Measurements from ENCODE around the gene NHSL2.

The NHSL2 gene

GRCh38 chrX:72021975-72022374, 111.3 kb downstream of the NHSL2 start:
- no peak for DNase-seq

- DNase-seq: no peak
These were observed 112.4 kb downstream of the NHSL2 start for GRCh38 chrX:72023071-72023470.

GRCh38 chrX:72025236-72025770, 114.7 kb downstream of the NHSL2 start:
- DNase-seq: no peak

GRCh38 chrX:72026341-72027023, 115.8 kb downstream of the NHSL2 start:
- no peak for DNase-seq

- no peak for DNase-seq
These were observed 116.6 kb downstream of the NHSL2 start for GRCh38 chrX:72027024-72027913.

DNA sequence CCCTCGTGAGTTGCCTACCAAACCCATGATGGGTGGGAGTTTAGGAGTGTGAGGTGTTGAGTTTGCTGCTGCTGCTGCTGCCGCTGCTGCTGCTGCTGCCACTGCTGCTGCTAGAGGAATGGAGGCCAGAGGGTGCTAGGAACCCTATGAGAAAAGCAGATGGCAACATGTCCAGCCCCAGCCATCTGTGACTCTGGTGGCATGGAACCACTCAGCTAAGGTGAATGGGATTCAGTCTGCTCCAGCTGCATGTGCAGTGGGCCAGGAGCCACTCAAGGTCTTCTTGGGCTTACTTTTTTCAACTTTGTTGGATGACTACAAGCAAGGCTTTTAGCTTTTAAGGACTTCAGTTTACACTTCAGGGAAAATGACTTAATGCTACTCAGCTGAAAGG, 117.3 kb downstream of the NHSL2 start:
- DNase-seq: no peak

DNA sequence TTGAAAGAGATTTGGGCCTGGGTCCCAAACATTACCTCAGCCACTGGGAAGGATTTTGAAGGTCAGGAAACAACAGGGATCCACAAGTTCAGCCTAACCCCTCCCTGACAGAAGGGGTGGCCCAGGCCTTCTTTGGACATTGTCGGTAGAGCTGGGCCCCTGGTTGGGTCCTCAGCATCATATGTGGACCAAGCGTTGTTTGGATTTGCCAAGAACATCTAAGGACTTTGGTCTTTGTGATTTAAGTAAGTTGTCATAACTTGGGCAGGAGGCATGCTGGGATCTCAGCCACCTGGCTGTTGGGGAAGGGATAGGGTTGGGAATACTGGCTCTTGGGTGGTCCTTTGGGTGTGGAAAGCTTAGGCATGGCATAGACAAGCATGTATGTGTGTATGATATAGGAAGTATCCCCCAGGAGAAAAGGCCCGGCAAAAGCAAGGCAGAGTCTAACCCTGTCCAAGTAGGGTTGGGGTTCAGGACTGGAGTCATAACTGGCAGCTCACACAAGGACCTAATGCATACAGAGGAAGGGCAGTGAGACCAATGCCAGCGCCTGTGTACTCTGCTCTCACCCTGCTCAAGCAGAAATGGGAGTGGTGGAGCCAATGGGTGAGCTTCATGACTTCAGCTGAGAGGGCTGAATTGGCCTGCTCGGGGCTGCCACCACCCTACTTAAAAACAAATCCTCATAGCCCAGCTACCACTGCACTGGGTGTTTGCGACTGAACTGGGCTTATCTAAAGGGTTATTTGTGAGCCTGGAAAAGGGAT, 118.2 kb downstream of the NHSL2 start:
- no peak for DNase-seq

DNA sequence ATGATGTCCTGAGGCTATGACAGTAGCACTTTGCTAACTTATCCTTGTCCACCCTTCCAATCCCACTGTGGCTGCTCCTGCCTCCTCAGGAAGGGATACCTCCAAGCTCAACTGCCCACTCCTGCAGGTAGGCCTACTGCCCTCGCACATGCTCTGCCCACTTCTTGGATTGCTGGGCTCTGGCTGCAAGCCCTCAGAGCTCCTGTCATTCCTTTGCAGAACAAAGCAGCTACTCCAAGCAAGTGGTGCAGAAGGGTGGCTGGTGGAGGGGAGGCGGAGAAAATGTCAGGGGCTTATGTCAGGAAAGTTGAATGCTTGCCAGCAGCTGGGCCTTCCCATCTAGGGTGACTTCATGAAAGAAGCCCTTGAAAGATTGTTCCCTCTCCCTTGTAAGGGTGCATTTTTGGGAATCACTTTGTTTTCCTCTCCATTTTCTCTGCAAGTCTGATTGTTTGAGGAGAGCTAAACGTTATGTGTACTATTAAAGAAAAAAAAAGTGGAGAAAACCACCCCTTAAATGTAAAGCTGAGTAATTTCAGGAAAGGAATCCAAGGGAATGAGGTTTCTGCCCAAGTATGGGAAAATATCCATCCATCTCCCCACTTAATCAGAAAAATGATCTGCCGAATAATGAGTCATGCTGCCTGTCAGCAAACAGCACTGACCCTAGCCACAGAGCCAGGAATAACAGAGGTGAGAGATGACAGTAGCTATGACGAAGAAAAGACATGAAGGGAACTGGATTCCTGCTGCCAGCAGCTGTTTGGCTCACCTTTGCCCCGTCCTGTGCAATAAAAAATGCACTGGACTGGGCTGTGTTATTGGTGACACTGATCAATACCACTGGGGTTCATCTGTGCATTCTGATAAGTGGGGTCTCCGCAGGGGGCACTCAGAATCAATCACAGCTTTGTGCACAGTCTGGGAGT, 119.1 kb downstream of the NHSL2 start:
- no peak for DNase-seq

DNA sequence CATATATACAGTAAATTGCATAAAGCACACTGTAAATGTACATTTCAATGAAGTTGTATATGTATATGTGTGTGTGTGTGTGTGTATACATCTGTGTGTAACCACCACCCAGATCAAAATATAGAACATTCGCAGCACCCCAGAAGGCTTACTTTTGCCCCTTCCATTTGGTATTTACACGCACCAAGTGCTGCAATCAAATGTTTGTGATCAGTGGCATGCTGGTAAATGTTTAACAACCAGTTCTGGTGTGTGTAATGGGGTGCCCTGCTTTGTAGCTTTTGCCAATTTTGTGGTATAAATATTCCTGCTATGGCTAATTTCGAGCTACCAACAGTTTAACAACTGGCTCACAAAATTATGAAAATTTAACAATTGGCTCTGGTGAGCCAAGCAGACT, 119.8 kb downstream of the NHSL2 start:
- DNase-seq: no peak

DNA sequence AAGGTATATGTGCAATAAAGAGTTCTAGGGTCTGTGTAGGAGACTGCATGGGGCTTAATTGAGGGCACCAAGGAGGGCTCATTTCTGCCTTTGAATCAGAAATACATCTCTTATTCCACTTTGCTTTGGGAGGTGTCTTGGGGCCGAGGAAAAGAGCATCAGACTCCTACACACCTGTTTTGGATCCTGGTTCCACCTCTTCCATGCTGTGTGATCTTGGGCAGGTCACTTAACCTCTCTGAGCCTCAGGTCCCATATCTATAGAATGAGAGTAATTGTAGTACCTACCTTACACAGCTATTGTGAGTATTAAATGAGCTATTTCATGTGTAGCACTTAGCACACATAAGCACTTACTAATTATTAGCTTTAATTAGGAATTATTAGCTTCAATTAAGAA, 120.5 kb downstream of the NHSL2 start:
- no peak for DNase-seq

DNA sequence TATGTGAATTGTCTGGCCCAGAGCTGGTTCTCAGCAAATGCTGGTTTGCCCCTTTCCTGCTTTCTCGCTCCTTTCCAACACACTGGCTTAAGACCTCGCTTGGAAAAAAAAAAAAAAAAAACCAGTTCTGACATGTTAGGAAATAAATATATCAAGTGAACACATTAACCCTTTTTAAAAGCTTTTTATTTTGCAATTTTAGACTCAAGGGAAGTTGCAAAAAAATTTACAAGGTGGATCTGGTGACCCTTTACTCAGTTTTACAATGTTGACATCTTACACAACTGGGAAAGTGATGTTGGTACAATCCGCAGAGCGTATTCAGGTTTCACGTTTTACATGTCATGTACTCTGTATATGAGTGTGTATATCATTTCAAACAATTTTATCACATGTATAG, 121.0 kb downstream of the NHSL2 start:
- DNase-seq: no peak

- DNase-seq: no peak
These were observed 127.0 kb downstream of the NHSL2 start for GRCh38 chrX:72037601-72038000.

DNA sequence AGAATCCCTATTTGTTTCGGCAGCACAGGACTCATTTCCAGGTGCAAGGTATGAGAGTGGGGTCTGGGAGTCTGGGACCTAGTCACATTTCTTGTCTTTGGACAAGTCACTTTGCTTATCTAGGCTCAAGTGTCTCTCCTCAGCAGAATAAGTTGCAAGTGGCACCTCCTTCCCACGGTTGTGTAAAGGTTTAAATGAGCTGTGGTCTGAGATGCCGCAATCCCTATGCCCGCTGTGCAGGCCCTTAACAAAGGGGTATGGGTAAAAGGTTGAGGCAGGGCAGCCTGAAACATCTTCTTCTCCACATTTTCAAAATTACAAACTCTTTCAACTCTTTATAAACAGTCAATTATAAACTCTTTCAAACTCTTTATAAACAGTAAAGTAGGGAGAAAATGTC, 127.4 kb downstream of the NHSL2 start:
- no peak for DNase-seq

GRCh38 chrX:72038868-72039267, 128.2 kb downstream of the NHSL2 start:
- DNase-seq: no peak

- no peak for DNase-seq
These were observed 129.9 kb downstream of the NHSL2 start for GRCh38 chrX:72040506-72040905.

- no peak for DNase-seq
These were observed 130.5 kb downstream of the NHSL2 start for GRCh38 chrX:72041176-72041575.

DNA sequence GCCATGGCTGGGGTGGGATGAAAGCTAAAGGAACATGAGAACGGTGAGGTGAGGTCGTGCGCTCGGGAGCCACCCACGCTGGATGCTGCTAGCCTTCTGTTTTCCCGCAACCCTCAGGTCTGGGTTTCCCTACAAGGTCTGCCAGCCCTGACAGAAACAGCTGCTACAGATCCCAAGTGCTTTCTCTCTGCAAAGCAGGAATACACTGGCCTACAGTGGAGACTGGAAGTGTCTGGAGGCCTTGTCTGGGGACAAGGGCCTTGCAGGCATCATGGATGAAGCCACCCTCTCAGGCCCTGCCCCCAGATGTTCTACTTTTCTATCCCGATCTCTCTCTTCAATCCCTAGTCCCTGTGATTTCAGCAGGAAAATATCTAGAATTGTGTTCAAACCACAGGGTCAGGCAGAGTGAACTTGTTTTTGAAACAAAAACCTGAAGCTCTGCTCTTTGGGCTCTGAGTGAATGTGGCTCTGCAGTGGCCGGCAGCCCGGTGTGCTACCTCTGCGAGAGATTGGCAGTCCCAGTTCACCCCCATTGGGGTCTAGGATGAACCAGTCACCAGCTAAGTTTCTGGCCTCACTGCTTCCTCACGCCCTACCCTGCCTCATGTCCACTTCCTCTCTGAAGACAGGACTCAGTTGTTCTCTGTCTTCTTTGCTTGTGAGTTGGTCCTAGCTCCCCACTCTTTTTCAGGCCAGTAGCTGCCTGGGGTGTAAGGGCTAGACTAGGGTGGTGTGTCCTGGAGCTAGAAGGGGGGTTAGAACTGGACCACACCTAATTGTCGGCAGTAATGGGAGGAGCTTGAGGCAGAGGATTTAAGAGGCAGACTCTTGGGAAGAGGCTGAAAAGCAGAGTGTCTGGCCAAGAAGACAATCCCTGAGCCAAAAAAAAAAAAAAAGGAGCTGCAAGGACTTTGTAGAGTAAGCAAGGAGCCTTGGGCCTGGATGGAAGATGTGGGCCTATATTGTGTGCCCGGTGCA, 131.5 kb downstream of the NHSL2 start:
- no peak for DNase-seq

DNA sequence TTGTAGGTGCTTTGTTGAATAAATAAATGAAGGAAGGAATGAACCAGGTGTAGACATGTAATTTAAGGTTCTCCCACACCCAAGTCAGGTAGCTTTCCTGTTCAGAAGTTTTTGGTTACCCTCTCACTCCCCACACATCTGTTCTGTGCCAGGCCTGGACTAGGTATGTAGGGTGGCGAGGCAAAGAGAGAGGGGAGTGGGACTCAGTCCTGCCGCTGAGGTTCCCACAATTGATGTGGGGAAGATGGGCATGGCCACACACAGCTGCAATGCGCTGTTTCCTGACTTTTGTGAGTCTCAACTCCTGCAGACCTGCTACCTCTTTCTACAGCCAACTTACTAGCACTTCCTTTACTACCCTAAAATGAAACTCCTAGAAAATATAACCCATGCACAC, 132.2 kb downstream of the NHSL2 start:
- DNase-seq: no peak

DNA sequence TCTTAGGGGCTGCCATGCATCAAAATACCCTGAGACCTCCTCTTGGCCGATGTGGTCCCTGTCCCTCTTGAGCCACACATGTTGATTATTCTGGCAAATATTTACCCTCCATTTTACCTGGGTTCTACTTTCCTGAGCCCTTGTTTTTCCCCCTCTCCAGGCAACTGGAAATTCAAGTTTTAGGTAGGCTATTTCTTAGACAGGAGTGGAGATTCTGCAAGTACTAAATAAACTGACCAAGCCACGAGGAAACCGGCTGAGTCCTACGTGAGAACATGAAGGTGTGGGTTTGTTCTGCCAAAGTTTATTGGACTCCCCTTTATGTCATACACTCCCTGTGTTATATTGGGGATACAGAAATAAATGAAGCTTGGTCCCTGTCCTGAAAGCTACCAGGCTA, 133.0 kb downstream of the NHSL2 start:
- no peak for DNase-seq

DNA sequence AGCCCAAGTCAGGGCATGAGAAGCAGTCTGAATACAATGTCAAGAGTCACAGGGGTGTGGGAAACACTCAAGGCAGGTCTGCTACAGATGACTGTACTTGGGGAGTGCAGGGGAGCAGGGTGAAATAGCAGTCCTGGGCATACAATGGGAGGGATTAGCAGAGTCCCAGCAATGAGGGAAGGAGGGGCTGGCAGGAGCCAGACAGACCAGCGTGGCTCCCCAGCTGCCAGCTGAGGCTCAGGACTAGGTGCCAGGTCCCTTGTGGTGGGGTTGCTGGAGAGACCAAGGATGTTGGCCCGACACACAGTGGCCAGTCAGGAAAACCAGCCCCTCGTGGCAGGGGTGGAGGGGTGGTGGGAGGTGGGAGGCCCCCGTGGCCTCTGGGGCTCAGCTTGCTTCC, 134.5 kb downstream of the NHSL2 start:
- no peak for DNase-seq
